Endothelial cell of umbilical vein (primary cell): Measurements from ENCODE around the gene RNF25. TPM values are rescaled to one million over a fixed set of nuclear protein-coding genes. Genes with fewer than 3 reads are reported as not detected.

Source experiments
- BruUV-seq: library from RNA; stranded (reverse); fragments of 400-500 nt; replicated peaks from 2 replicates; lab custom pipeline; 2021; lab: Mats Ljungman, UMichigan
- CTCF ChIA-PET: fragments of 300-600, 350-600 bp; sonication (Branson Sonifier 250); formaldehyde crosslinking; loops from one replicate; lab custom pipeline; 2021; ENCODE audit warnings: antibody characterized with exemption, inconsistent platforms; lab: Charles Lee
- POLR2A ChIA-PET: fragments of 300-600, 350-600 bp; sonication (Branson Sonifier 250); formaldehyde crosslinking; loops from one replicate; lab custom pipeline; 2021; ENCODE audit warnings: antibody characterized with exemption, inconsistent platforms; lab: Charles Lee
- DNase-seq: peaks from one replicate; pipeline ENCODE4 v3.0.0-alpha.2; 2011; ENCODE audit warnings: low read depth, low spot score
- FAIRE-seq: peaks from 2 replicates; lab custom pipeline; 2011; peaks lifted over from hg19 to GRCh38; lab: Jason Lieb, UNC
- H2AFZ ChIP-seq: 2 replicates; pipeline ENCODE4 v1.6.0; 2012; ENCODE audit warnings: low read depth, low read length, control low read depth, inconsistent platforms
- H3K27ac ChIP-seq: 2 replicates; pipeline ENCODE4 v1.5.1; 2011; ENCODE audit warnings: low read depth, mild to moderate bottlenecking, control low read depth, low read length, moderate library complexity; ENCODE audit not compliant: insufficient read depth
- H3K27me3 ChIP-seq, 2 experiments: 2 replicates each; pipeline versions ENCODE4 v1.6.0 to v1.6.1; 2011; ENCODE audit warnings: low read length in 2 of 2, mixed read lengths in 1 of 2; ENCODE audit not compliant: control insufficient read depth in 2 of 2, insufficient read depth in 2 of 2
- H3K36me3 ChIP-seq, 2 experiments: 2 replicates in 1 of 2; 3 replicates in 1 of 2; pipeline ENCODE4 v1.5.1; 2011; ENCODE audit warnings: low read length in 2 of 2, mild to moderate bottlenecking in 1 of 2, moderate library complexity in 1 of 2; ENCODE audit not compliant: control insufficient read depth in 2 of 2, insufficient read depth in 2 of 2; ENCODE audit errors: extremely low read depth in 1 of 2
- H3K4me1 ChIP-seq: 3 replicates; pipeline ENCODE4 v1.5.1; 2011; ENCODE audit warnings: mild to moderate bottlenecking, low read length; ENCODE audit not compliant: control insufficient read depth, insufficient read depth; ENCODE audit errors: extremely low read depth
- H3K4me2 ChIP-seq: 2 replicates; pipeline ENCODE4 v1.6.1; 2011; ENCODE audit warnings: low read length, control low read depth, mixed read lengths; ENCODE audit not compliant: insufficient read depth
- H3K4me3 ChIP-seq, 3 experiments: fragments of 200-600 bp in 1 of 3; sonication (generic), shearing (Covaris generic) in 1 of 3; replicated peaks in 1 of 3; 2 replicates each; pipeline ENCODE4 v1.5.1; 2011 to 2016; ENCODE audit warnings: control low read depth in 3 of 3, low read length in 3 of 3, mild to moderate bottlenecking in 2 of 3, inconsistent platforms in 1 of 3, low read depth in 1 of 3, moderate library complexity in 1 of 3; ENCODE audit not compliant: insufficient read depth in 1 of 3
- H3K79me2 ChIP-seq: 2 replicates; pipeline ENCODE4 v1.6.0; 2012; ENCODE audit warnings: low read length, inconsistent platforms; ENCODE audit not compliant: control insufficient read depth, insufficient read depth
- H3K9ac ChIP-seq: replicated peaks from 2 replicates; pipeline ENCODE3; 2011; ENCODE audit warnings: low read length, control low read depth; ENCODE audit not compliant: insufficient read depth; ENCODE audit errors: extremely low read depth
- H3K9me1 ChIP-seq: replicated peaks from 3 replicates; pipeline ENCODE4 v1.6.0; 2011; ENCODE audit warnings: mild to moderate bottlenecking, low read length; ENCODE audit not compliant: control insufficient read depth, insufficient read depth; ENCODE audit errors: extremely low read depth
- H3K9me3 ChIP-seq: replicated peaks from 2 replicates; pipeline ENCODE4 v1.5.1; 2012; ENCODE audit warnings: low read length, inconsistent platforms; ENCODE audit not compliant: control insufficient read depth, insufficient read depth
- H4K20me1 ChIP-seq: replicated peaks from 2 replicates; pipeline ENCODE3; 2011; ENCODE audit warnings: mild to moderate bottlenecking, low read length; ENCODE audit not compliant: control insufficient read depth, insufficient read depth; ENCODE audit errors: extremely low read depth
- CTCF ChIP-seq, 2 donors: IDR thresholded peaks; 1 replicate in 1 of 2; 2 replicates in 1 of 2; pipeline ENCODE4 v1.5.1; 2011; ENCODE audit warnings: low read length in 2 of 2, mild to moderate bottlenecking in 2 of 2, moderate library complexity in 2 of 2, control low read depth in 1 of 2, inconsistent platforms in 1 of 2, low read depth in 1 of 2; ENCODE audit not compliant: insufficient read depth in 1 of 2; ENCODE audit errors: extremely low read depth in 1 of 2
- EZH2 ChIP-seq: IDR thresholded peaks from 2 replicates; pipeline ENCODE4 v1.6.1; 2012; ENCODE audit warnings: borderline replicate concordance, low read depth, mild to moderate bottlenecking, moderate library complexity, low read length, inconsistent platforms; ENCODE audit not compliant: severe bottlenecking
- FOS ChIP-seq: IDR thresholded peaks from 2 replicates; pipeline ENCODE4 v1.6.1; 2011; ENCODE audit warnings: mild to moderate bottlenecking, low read length, moderate library complexity, borderline replicate concordance; ENCODE audit not compliant: insufficient read depth
- GATA2 ChIP-seq: IDR thresholded peaks from 2 replicates; pipeline ENCODE4 v1.7.0; 2011; ENCODE audit warnings: low read depth, mild to moderate bottlenecking, moderate library complexity, mixed read lengths, low read length; ENCODE audit not compliant: insufficient read length, insufficient read depth
- JUN ChIP-seq: IDR thresholded peaks from 2 replicates; pipeline ENCODE4 v1.6.1; 2011; ENCODE audit warnings: borderline replicate concordance, low read depth; ENCODE audit not compliant: insufficient read length, insufficient read depth
- MAX ChIP-seq: IDR thresholded peaks from 2 replicates; pipeline ENCODE4 v1.6.1; 2011; ENCODE audit not compliant: insufficient read depth, insufficient read length
- MYC ChIP-seq: IDR thresholded peaks from one replicate; pipeline ENCODE4 v1.6.1; 2011; ENCODE audit warnings: mild to moderate bottlenecking, low read depth, low read length
- POLR2A ChIP-seq: IDR thresholded peaks from 2 replicates; pipeline ENCODE4 v1.6.1; 2012; ENCODE audit warnings: low read depth, mild to moderate bottlenecking, control low read depth, low read length
- POLR2AphosphoS5 ChIP-seq: IDR thresholded peaks from 2 replicates; pipeline ENCODE4 v1.6.1; 2012; ENCODE audit warnings: low read depth, mild to moderate bottlenecking, control low read depth, low read length, moderate library complexity; ENCODE audit not compliant: insufficient read depth
- dilution Hi-C: fragments of 300-500 bp; cut with MboI; formaldehyde crosslinking; loops from one replicate; pipeline ENCODE4 v1.15.0; 2019; ENCODE audit warnings: low sequenced_read_pairs; ENCODE audit not compliant: extremely low pct_ligation_motif_present
- intact Hi-C: fragments of 100-400 bp; cut with micrococcal nuclease; formaldehyde crosslinking; loops from one replicate; pipeline ENCODE4 v1.10.0; 2022
- polyA plus RNA-seq, 4 experiments: library from polyadenylated mRNA; depleted of rRNA in 3 of 4; stranded (reverse) in 3 of 4; unstranded in 1 of 4; fragments of >200 nt; gene quantifications; 2 replicates each; pipeline versions ENCODE4 v1.2.1 to v1.2.3, GENCODE V29; 2011 to 2012; ENCODE audit warnings: missing spikeins in 1 of 4
- total RNA-seq: library from RNA; stranded (reverse); gene quantifications from 2 replicates; pipeline ENCODE4 v1.2.3, GENCODE V29; 2021

The RNF25 gene
- total and polyA plus RNA-seq, 2 donors (not counting 3 experiments of a cell fraction or from before 2014, with no cell fraction given): 38.2 to 61.1 TPM

GRCh38 chr2:218694405-218695145 lies 22.8 kb upstream of the RNF25 start:
- CTCF ChIA-PET: interaction anchor here (2.1 kb wide), 1 partner anchor 153 kb away, joined by 15 read pairs; no protein-coding TSS in a partner anchor
- POLR2A ChIA-PET: no interaction called here
- dilution Hi-C loops (no loop called here), intact Hi-C loops (no loop called here)
- H3K36me3 ChIP-seq: peaks cover 7 to 16% of the 10 kb centered on the region in 2 experiments
- H3K27me3 ChIP-seq: no peaks in the 10 kb centered on the region
- no peaks in the 10 kb centered on the region for H3K9me3 ChIP-seq
- H3K9me1 ChIP-seq: no peaks in the 10 kb centered on the region
- no peak overlapping the region for H3K4me3 ChIP-seq
- FAIRE-seq: peak; percentile 69
- H4K20me1 ChIP-seq: no peaks in the 10 kb centered on the region
- TF ChIP-seq JUN (no peak), MYC (no peak), GATA2 (no peak), EZH2 (no peak), FOS (no peak), CTCF (IDR thresholded peaks at IDR 0.05; ENCODE audit: extremely low read depth in 1 of 2, insufficient read depth in 1 of 2, low read depth in 1 of 2, low read length in 2 of 2) (no peak), MAX (no peak), POLR2A (no peak), POLR2AphosphoS5 (no peak)
- no peak overlapping the region for H3K27ac ChIP-seq
- H3K9ac ChIP-seq: no peak overlapping the region
- DNase-seq: no peak
- no peaks in the 10 kb centered on the region for H3K79me2 ChIP-seq
- no peaks in the 10 kb centered on the region for H3K4me1 ChIP-seq
- no TSS peak for BruUV-seq
- H3K4me2 ChIP-seq: no peak overlapping the region
- H2AFZ ChIP-seq: no peak overlapping the region
